PC-9 (cell line): Measurements from ENCODE around the gene BANF2. TPM values are rescaled to one million over a fixed set of nuclear protein-coding genes. Genes with fewer than 3 reads are reported as not detected.
A peak's percentile ranks its signal among the peaks of the same experiment; 100 is the strongest.

Experiments used
- BruUV-seq: library from RNA; stranded (reverse); fragments of 400-500 nt; replicated peaks from 2 replicates; lab custom pipeline; 2021; lab: Mats Ljungman, UMichigan
- CTCF ChIA-PET: fragments of 300-600 bp; sonication (Branson Sonifier 250); formaldehyde crosslinking; loops from one replicate; lab custom pipeline; 2022; ENCODE audit warnings: antibody characterized with exemption; lab: Charles Lee
- POLR2A ChIA-PET: fragments of 300-600 bp; sonication (Branson Sonifier 250); formaldehyde crosslinking; loops from one replicate; lab custom pipeline; 2022; ENCODE audit warnings: antibody characterized with exemption; ENCODE audit not compliant: unreplicated experiment; lab: Charles Lee
- DNase-seq, 2 experiments: peaks; one replicate each; pipeline versions ENCODE4 v3.0.0 to v3.0.0-alpha.2; 2015 to 2022; ENCODE audit warnings: mixed read lengths in 1 of 2
- H2AFZ ChIP-seq: fragments of 200-600 bp; sonication (generic); 2 replicates; pipeline ENCODE4 v1.8.1; 2017; ENCODE audit warnings: antibody characterized with exemption
- H3F3A ChIP-seq: fragments of 200-600 bp; sonication (generic); 2 replicates; pipeline ENCODE4 v1.8.1; 2017; ENCODE audit warnings: antibody characterized with exemption, mild to moderate bottlenecking, low read depth; ENCODE audit not compliant: insufficient read depth
- H3K27ac ChIP-seq: fragments of 200-600 bp; sonication (generic); 2 replicates; pipeline ENCODE4 v1.6.1; 2016; ENCODE audit warnings: mixed run types
- H3K27me3 ChIP-seq: fragments of 200-600 bp; sonication (generic); 2 replicates; pipeline ENCODE4 v1.6.1; 2016; ENCODE audit warnings: low read depth, mixed run types; ENCODE audit not compliant: insufficient read depth
- H3K36me3 ChIP-seq: fragments of 200-600 bp; sonication (generic); 2 replicates; pipeline ENCODE4 v1.6.1; 2016; ENCODE audit warnings: low read depth, mixed run types
- H3K4me1 ChIP-seq: fragments of 200-600 bp; sonication (generic); replicated peaks from 2 replicates; pipeline ENCODE4 v1.6.1; 2016; ENCODE audit warnings: mixed run types; ENCODE audit not compliant: insufficient read depth
- H3K4me2 ChIP-seq: fragments of 200-600 bp; sonication (generic); 2 replicates; pipeline ENCODE4 v1.6.1; 2017; ENCODE audit warnings: mixed run types
- H3K4me3 ChIP-seq: fragments of 200-600 bp; sonication (generic); 2 replicates; pipeline ENCODE4 v1.6.1; 2016; ENCODE audit warnings: mixed run types
- H3K79me2 ChIP-seq: fragments of 200-600 bp; sonication (generic); 2 replicates; pipeline ENCODE4 v1.6.1; 2017; ENCODE audit warnings: low read depth, mixed run types
- H3K9me2 ChIP-seq: fragments of 200-600 bp; sonication (generic); 2 replicates; pipeline ENCODE4 v1.8.1; 2017; ENCODE audit warnings: mild to moderate bottlenecking; ENCODE audit not compliant: insufficient read depth
- H3K9me3 ChIP-seq: fragments of 200-600 bp; sonication (generic); 2 replicates; pipeline ENCODE4 v1.8.1; 2016; ENCODE audit warnings: low read depth; ENCODE audit not compliant: insufficient read depth
- H4K20me1 ChIP-seq: fragments of 200-600 bp; sonication (generic); 2 replicates; pipeline ENCODE4 v1.8.1; 2017; ENCODE audit not compliant: insufficient read depth
- CTCF ChIP-seq: fragments of 200-600 bp; sonication (generic); conservative IDR thresholded peaks from 2 replicates; pipeline ENCODE4 v1.6.1; 2017; ENCODE audit warnings: mixed run types, antibody characterized with exemption, mild to moderate bottlenecking, moderate library complexity
- EZH2 ChIP-seq: fragments of 200-600 bp; sonication (generic); IDR thresholded peaks from 2 replicates; pipeline ENCODE4 v1.8.0; 2017; ENCODE audit warnings: antibody characterized with exemption, low read depth
- intact Hi-C: fragments of 100-400 bp; cut with micrococcal nuclease; formaldehyde crosslinking; loops from one replicate; pipeline ENCODE4 v1.10.0; 2022; ENCODE audit not compliant: unreplicated experiment
- total RNA-seq: library from RNA; stranded (reverse); gene quantifications from 2 replicates; pipeline ENCODE4 v1.2.3, GENCODE V29; 2021

The BANF2 gene
- total RNA-seq, 1 experiment from 2014 or later = not detected

DNA sequence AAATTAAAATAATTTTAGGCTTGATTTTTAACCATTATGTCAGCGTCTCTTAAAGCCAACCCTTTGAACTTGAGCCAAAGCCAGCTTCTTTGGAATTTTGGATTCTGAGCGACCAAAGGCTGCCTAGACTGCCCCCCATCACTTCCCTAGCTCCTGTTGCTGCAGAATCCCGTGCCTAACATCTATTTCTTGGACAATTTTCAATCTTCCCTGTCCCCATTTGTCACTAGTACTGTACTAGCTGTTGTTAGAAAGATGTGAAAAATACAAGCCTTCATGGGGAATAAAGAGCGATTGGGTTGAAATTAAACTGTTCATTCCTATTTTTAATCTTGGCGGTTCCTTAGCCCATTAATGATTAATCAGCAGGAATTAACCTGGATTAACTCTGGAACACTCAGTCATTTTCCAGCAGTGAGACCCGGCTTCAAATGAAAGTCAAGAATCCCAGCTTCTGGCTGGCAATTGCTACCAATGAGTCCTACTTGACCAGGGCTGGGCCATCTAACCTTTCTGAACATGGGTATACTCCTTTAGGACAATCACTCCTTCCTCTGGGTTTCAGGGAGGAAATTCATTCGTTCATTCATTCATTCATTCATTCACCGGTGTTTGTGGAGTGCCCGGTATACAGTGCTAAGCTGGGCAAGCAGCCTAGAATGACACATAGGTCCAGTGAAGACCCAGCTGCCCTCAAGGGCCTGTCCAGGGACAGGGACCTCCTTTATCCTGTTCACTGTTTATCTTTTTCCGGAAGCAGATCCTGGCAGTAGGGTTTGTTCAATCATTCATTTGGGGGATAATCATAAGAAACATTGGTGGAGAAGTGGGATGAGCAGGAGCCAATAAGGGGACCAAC, 16.3 kb upstream of the BANF2 start:
- H3K4me2 ChIP-seq = peak overlapping the region; percentile 58; the same call in 1 of the 2 replicates
- peaks cover 16% of the 10 kb centered on the region for H3F3A ChIP-seq
- H4K20me1 ChIP-seq = no peaks in the 10 kb centered on the region
- H3K9me3 ChIP-seq = no peaks in the 10 kb centered on the region
- no peaks in the 10 kb centered on the region for H3K9me2 ChIP-seq
- H3K4me3 ChIP-seq = no peak overlapping the region
- peaks cover 25% of the 10 kb centered on the region for H3K79me2 ChIP-seq
- intact Hi-C loops = loop anchor here (2.0 to 5.0 kb wide), 3 partner anchors 126 to 205 kb away; no protein-coding TSS in a partner anchor
- no peak overlapping the region for H2AFZ ChIP-seq
- TF ChIP-seq EZH2 (no peak), CTCF (no peak)
- peaks cover 24% of the 10 kb centered on the region for H3K4me1 ChIP-seq
- DNase-seq = no peak
- H3K27me3 ChIP-seq = peaks cover 49% of the 10 kb centered on the region
- ChIA-PET CTCF (interaction anchor here (0.6 to 1.5 kb wide), 5 partner anchors 27 to 214 kb away, joined by 3 to 6 read pairs (median 4); no protein-coding TSS in a partner anchor), POLR2A (interaction anchor here (0.7 kb wide), 1 partner anchor 510 kb away, joined by 4 read pairs; no protein-coding TSS in a partner anchor)
- BruUV-seq = no TSS peak
- no peak overlapping the region for H3K27ac ChIP-seq
- peaks cover 7% of the 10 kb centered on the region; the same call in 1 of the 2 replicates for H3K36me3 ChIP-seq

- Histone ChIP-seq H3K9me2 (no peaks in the 10 kb centered on the region), H3K36me3 (peaks cover 5% of the 10 kb centered on the region; the same call in 1 of the 2 replicates), H3K9me3 (no peaks in the 10 kb centered on the region), H3K27me3 (peaks cover 49% of the 10 kb centered on the region), H3K27ac (no peak overlapping the region), H3K4me2 (no peak overlapping the region), H4K20me1 (no peaks in the 10 kb centered on the region), H3K79me2 (peaks cover 16% of the 10 kb centered on the region), H2AFZ (no peak overlapping the region), H3F3A (peaks cover 16% of the 10 kb centered on the region), H3K4me1 (peaks cover 17% of the 10 kb centered on the region), H3K4me3 (no peak overlapping the region)
- BruUV-seq = no TSS peak
- TF ChIP-seq EZH2 (no peak), CTCF (no peak)
- ChIA-PET CTCF (interaction anchor here (0.6 kb wide), 1 partner anchor 26 kb away, joined by 3 read pairs; no protein-coding TSS in a partner anchor), POLR2A (no interaction called here)
- no peak for DNase-seq
- intact Hi-C loops = loop anchor here (5.0 kb wide), 2 partner anchors 127 to 147 kb away; no protein-coding TSS in a partner anchor
Measured at GRCh38 chr20:17684077-17684888, 15.5 kb upstream of the BANF2 start.

DNA sequence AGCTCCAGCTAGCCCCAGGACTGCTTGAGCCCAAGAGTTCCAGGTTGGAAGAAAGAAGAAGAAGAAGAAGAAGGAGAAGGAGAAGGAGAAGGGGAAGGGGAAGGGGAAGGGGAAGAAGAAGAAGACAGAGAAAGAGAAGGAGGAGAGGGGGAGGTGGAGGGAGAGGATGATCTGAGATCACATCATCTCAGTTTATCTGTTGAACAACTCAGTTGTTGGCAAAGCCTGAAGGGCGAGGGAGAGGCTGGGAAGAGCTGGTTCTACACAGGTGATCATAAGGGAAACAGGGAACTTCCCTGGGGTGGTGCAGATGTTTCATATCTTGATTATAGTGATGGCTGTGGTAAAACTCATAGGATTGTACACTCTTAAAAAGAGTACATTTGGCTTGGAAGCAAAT, 14.6 kb upstream of the BANF2 start:
- CTCF ChIA-PET = no interaction called here
- H3K36me3 ChIP-seq = no peaks in the 10 kb centered on the region
- DNase-seq = no peak
- intact Hi-C loops = no loop called here
- TF ChIP-seq EZH2 = no peak
- no peak for TF ChIP-seq CTCF
- no peak overlapping the region for H3K27ac ChIP-seq
- no peak overlapping the region for H3K4me3 ChIP-seq
- no peaks in the 10 kb centered on the region for H3K9me3 ChIP-seq
- H4K20me1 ChIP-seq = no peaks in the 10 kb centered on the region
- H2AFZ ChIP-seq = no peak overlapping the region
- H3K79me2 ChIP-seq = peaks cover 7% of the 10 kb centered on the region
- POLR2A ChIA-PET = no interaction called here
- peaks cover 49% of the 10 kb centered on the region for H3K27me3 ChIP-seq
- H3K9me2 ChIP-seq = no peaks in the 10 kb centered on the region
- peaks cover 8% of the 10 kb centered on the region for H3K4me1 ChIP-seq
- H3K4me2 ChIP-seq = no peak overlapping the region
- peaks cover 7% of the 10 kb centered on the region; the same call in 1 of the 2 replicates for H3F3A ChIP-seq
- BruUV-seq = no TSS peak
